Activated CD8-positive, alpha-beta memory T cell treated with anti-CD3 and anti-CD28 coated beads for 4 hours (primary cell): ENCODE data around the gene CD58.

Experiments used
- DNase-seq, 2 donors: peaks; one replicate each; pipeline ENCODE4 v3.0.0-alpha.2; 2020; ENCODE audit warnings: low read depth in 2 of 2

Gene CD58

GRCh38 chr1:116472431-116472961, 98.3 kb downstream of the CD58 start:
- no peak for DNase-seq

- no peak for DNase-seq
Observed at GRCh38 chr1:116471241-116471640, 99.6 kb downstream of the CD58 start.

GRCh38 chr1:116470671-116471070, 100.2 kb downstream of the CD58 start:
- no peak for DNase-seq

GRCh38 chr1:116466810-116467557, 103.8 kb downstream of the CD58 start:
- DNase-seq: no peak

GRCh38 chr1:116465845-116466685, 104.8 kb downstream of the CD58 start:
- DNase-seq: no peak

- no peak for DNase-seq
Observed at GRCh38 chr1:116465477-116465844, 105.4 kb downstream of the CD58 start.
